Omental fat pad (tissue), 4 donors: Measurements from ENCODE around the gene FAM222A. TPM values are rescaled to one million over a fixed set of nuclear protein-coding genes. Genes with fewer than 3 reads are reported as not detected.

ENCODE experiments used
- ATAC-seq: fragments of 150-250 bp; one replicate; pipeline ENCODE4 v1.9.1; 2016; ENCODE audit warnings: mild to moderate bottlenecking, moderate library complexity; ENCODE audit not compliant: low FRiP score
- DNase-seq: peaks from one replicate; pipeline ENCODE4 v3.0.0-alpha.2; 2019; ENCODE audit warnings: low spot score
- CTCF ChIP-seq, 3 donors: fragments of 450-650 bp; IDR thresholded peaks; one replicate each; pipeline ENCODE4 v1.5.1; 2016 to 2017; ENCODE audit warnings: antibody characterized with exemption in 3 of 3, mild to moderate bottlenecking in 3 of 3, moderate library complexity in 2 of 3
- total RNA-seq, 4 donors: library from RNA; depleted of rRNA; stranded (reverse); fragments of >200 nt; gene quantifications; one replicate each; pipeline ENCODE4 v1.1.0, GENCODE V29; 2016

Gene FAM222A
- total RNA-seq, 4 donors from 2014 or later, result 0.94 to 2.6 (median 2.3) TPM; not detected in 1

- DNase-seq (no peak), ATAC-seq (peak; percentile 48)
- no peak for TF ChIP-seq CTCF (IDR thresholded peaks at IDR 0.05)
These were observed 9.8 kb downstream of the FAM222A start for GRCh38 chr12:109723311-109723881.

GRCh38 chr12:109724321-109724892 is 10.8 kb downstream of the FAM222A start:
- TF ChIP-seq CTCF (IDR thresholded peaks at IDR 0.05), result no peak
- DNase-seq, result no peak

GRCh38 chr12:109725321-109726105 is 11.9 kb downstream of the FAM222A start:
- TF ChIP-seq CTCF (IDR thresholded peaks at IDR 0.05), result no peak
- DNase-seq (no peak), ATAC-seq (no peak)

More at GRCh38 chr12:109724321-109724892, 10.8 kb downstream of the FAM222A start:
- ATAC-seq, result no peak

- no peak for ATAC-seq
- TF ChIP-seq CTCF (IDR thresholded peaks at IDR 0.05), result no peak
- DNase-seq, result no peak
These were observed 12.5 kb downstream of the FAM222A start for GRCh38 chr12:109726106-109726497.

GRCh38 chr12:109726511-109727038 is 12.9 kb downstream of the FAM222A start:
- ATAC-seq (no peak), DNase-seq (no peak)
- no peak for TF ChIP-seq CTCF (IDR thresholded peaks at IDR 0.05)

- no peak for TF ChIP-seq CTCF (IDR thresholded peaks at IDR 0.05)
- DNase-seq (no peak), ATAC-seq (no peak)
These were observed 13.6 kb downstream of the FAM222A start for GRCh38 chr12:109727039-109727723.
